Smooth muscle cell (in vitro differentiated cells): Measurements from ENCODE around the gene EEFSEC. TPM values are rescaled to one million over a fixed set of nuclear protein-coding genes. Genes with fewer than 3 reads are reported as not detected.

Experiments
- DNase-seq: peaks from one replicate; lab custom pipeline; 2025; ENCODE audit not compliant: unreplicated experiment; lab: John Stamatoyannopoulos, UW
- H2AFZ ChIP-seq: fragments of 200-600 bp; sonication (generic); 2 replicates; pipeline ENCODE4 v1.6.0; 2016; ENCODE audit warnings: antibody characterized with exemption, low read depth, mild to moderate bottlenecking
- H3F3A ChIP-seq: fragments of 200-600 bp; sonication (generic); 2 replicates; pipeline ENCODE4 v1.6.0; 2017; ENCODE audit warnings: antibody characterized with exemption, low read depth
- H3K27ac ChIP-seq: fragments of 200-600 bp; sonication (generic); 2 replicates; pipeline ENCODE4 v1.5.1; 2016; ENCODE audit warnings: low read depth, mild to moderate bottlenecking
- H3K27me3 ChIP-seq: fragments of 200-600 bp; sonication (generic); 2 replicates; pipeline ENCODE4 v1.6.1; 2016; ENCODE audit warnings: low read depth, mild to moderate bottlenecking
- H3K36me3 ChIP-seq: fragments of 200-600 bp; sonication (generic); 2 replicates; pipeline ENCODE4 v1.5.1; 2016; ENCODE audit warnings: low read depth
- H3K4me1 ChIP-seq: fragments of 200-600 bp; sonication (generic); 2 replicates; pipeline ENCODE4 v1.5.1; 2016; ENCODE audit warnings: low read depth
- H3K4me2 ChIP-seq: fragments of 200-600 bp; sonication (generic); 2 replicates; pipeline ENCODE4 v1.6.0; 2016; ENCODE audit warnings: mild to moderate bottlenecking
- H3K4me3 ChIP-seq: fragments of 200-600 bp; sonication (generic); 2 replicates; pipeline ENCODE4 v1.5.1; 2016; ENCODE audit warnings: mild to moderate bottlenecking
- H3K79me2 ChIP-seq: fragments of 200-600 bp; sonication (generic); 2 replicates; pipeline ENCODE4 v1.6.0; 2016; ENCODE audit warnings: low read depth, mild to moderate bottlenecking
- H3K9ac ChIP-seq: fragments of 200-600 bp; sonication (generic); 2 replicates; pipeline ENCODE4 v1.6.0; 2016; ENCODE audit warnings: low read depth
- H3K9me3 ChIP-seq: fragments of 200-600 bp; sonication (generic); replicated peaks from 2 replicates; pipeline ENCODE4 v1.5.1; 2016; ENCODE audit warnings: low read depth
- H4K20me1 ChIP-seq: fragments of 200-600 bp; sonication (generic); 2 replicates; pipeline ENCODE4 v1.6.0; 2016; ENCODE audit warnings: low read depth
- WGBS: methylation state at CpG from one replicate; pipeline ENCODE4 v1.1.7; 2016; ENCODE audit warnings: low lambda C conversion rate; 5-methylcytosine and 5-hydroxymethylcytosine counted together
- polyA plus RNA-seq: library from polyadenylated mRNA; unstranded; fragments of >200 nt; fragmentation: Nextera tagmentation; extraction: Ambion mirVana; gene quantifications from 2 replicates; pipeline ENCODE4 v1.2.1, GENCODE V29; 2016
- total RNA-seq: library from RNA; depleted of rRNA; stranded (reverse); fragments of >200 nt; gene quantifications from 2 replicates; pipeline ENCODE4 v1.2.3, GENCODE V29; 2014
- TF ChIP-seq, protein P1 (sequence below): fragments of 200-600 bp; sonication (generic); IDR thresholded peaks from 2 replicates; pipeline ENCODE4 v1.5.1; 2017; ENCODE audit warnings: borderline replicate concordance, mild to moderate bottlenecking, antibody characterized with exemption; ENCODE audit not compliant: insufficient read depth, poor library complexity, severe bottlenecking

EEFSEC gene
- total and polyA plus RNA-seq, 2 experiments from 2014 or later = 12.4 to 17.1 TPM

DNA sequence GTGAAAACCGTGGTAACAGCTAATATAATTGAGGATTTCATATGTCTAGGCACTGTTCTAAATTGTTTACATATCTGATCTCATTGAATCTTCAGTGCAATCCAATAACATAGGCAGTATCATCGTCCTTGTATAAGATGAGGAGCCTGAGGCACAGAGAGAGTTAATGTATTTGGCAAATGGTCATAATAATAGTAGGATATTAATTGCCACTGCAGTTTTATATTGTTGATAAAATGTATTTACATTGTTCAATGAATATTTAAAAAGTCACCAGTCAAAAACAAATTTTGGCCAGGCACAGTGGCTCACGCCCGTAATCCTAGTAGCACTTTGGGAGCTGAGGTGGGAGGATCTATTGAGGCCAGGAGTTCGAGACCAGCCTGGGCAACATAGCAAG, 88.5 kb downstream of the EEFSEC start:
- DNase-seq = no peak
- TF ChIP-seq, protein P1, sequence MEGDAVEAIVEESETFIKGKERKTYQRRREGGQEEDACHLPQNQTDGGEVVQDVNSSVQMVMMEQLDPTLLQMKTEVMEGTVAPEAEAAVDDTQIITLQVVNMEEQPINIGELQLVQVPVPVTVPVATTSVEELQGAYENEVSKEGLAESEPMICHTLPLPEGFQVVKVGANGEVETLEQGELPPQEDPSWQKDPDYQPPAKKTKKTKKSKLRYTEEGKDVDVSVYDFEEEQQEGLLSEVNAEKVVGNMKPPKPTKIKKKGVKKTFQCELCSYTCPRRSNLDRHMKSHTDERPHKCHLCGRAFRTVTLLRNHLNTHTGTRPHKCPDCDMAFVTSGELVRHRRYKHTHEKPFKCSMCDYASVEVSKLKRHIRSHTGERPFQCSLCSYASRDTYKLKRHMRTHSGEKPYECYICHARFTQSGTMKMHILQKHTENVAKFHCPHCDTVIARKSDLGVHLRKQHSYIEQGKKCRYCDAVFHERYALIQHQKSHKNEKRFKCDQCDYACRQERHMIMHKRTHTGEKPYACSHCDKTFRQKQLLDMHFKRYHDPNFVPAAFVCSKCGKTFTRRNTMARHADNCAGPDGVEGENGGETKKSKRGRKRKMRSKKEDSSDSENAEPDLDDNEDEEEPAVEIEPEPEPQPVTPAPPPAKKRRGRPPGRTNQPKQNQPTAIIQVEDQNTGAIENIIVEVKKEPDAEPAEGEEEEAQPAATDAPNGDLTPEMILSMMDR = no peak
- H3K79me2 ChIP-seq = no peaks in the 10 kb centered on the region
- H3F3A ChIP-seq = no peaks in the 10 kb centered on the region
- H3K4me1 ChIP-seq = peaks cover 2% of the 10 kb centered on the region
- no peaks in the 10 kb centered on the region for H3K36me3 ChIP-seq
- H3K4me2 ChIP-seq = no peak overlapping the region
- H2AFZ ChIP-seq = no peak overlapping the region
- H3K27me3 ChIP-seq = no peaks in the 10 kb centered on the region
- no peak overlapping the region for H3K4me3 ChIP-seq
- H3K9me3 ChIP-seq = no peaks in the 10 kb centered on the region
- no peak overlapping the region for H3K27ac ChIP-seq
- WGBS = 95% methylated on average over 5 of the region's 5 CpGs
- H4K20me1 ChIP-seq = peaks cover 15% of the 10 kb centered on the region
- no peak overlapping the region for H3K9ac ChIP-seq

DNA sequence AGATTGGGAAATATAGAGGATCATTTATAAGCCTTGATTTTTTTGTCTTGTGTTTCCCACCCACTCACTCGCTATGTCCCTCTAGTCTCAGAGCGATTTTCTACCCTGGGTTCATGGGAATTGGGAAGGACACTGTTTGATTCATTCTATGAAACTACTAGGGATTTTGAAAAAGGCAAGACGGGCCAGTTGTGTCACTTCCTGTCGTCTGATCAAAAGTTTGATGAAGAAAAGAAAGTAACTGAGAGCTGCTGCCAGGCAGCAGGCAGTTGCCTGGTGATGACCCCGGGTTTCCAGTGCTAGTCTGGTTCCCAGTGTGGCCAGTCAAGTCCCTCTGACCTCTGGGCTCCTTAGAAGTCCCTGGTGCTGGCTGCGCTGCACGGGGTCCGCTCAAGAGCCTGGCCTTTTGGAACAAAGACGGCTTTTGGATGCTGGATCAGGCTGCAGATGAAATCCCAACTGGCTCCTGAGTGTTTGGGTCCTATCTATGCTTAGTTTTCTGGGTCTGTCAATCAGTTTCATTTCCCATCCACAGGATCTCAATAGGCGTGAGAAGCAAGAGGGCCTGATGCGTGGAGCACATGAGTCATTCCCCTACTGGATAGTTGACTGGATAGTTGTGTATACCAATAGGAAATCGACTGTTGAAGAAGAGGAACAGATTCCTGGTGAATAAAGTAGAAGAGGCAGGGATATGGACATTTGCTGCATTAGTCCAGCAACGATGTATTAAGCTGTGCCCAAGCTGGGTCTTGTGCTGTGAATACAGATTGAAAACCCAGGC, 89.7 kb downstream of the EEFSEC start:
- no peaks in the 10 kb centered on the region for H3K27me3 ChIP-seq
- H3K4me3 ChIP-seq = no peak overlapping the region
- no peak overlapping the region for H3K9ac ChIP-seq
- H3K27ac ChIP-seq = no peak overlapping the region
- H3K4me1 ChIP-seq = peaks cover 2% of the 10 kb centered on the region
- no peaks in the 10 kb centered on the region for H3K36me3 ChIP-seq
- no peak overlapping the region for H3K4me2 ChIP-seq
- 86% methylated on average over 13 of the region's 13 CpGs for WGBS
- no peak overlapping the region for H2AFZ ChIP-seq
- H4K20me1 ChIP-seq = peaks cover 6% of the 10 kb centered on the region
- DNase-seq = no peak
- TF ChIP-seq, protein P1 = no peak
- no peaks in the 10 kb centered on the region for H3K79me2 ChIP-seq
- H3K9me3 ChIP-seq = no peaks in the 10 kb centered on the region
- no peaks in the 10 kb centered on the region for H3F3A ChIP-seq

DNA sequence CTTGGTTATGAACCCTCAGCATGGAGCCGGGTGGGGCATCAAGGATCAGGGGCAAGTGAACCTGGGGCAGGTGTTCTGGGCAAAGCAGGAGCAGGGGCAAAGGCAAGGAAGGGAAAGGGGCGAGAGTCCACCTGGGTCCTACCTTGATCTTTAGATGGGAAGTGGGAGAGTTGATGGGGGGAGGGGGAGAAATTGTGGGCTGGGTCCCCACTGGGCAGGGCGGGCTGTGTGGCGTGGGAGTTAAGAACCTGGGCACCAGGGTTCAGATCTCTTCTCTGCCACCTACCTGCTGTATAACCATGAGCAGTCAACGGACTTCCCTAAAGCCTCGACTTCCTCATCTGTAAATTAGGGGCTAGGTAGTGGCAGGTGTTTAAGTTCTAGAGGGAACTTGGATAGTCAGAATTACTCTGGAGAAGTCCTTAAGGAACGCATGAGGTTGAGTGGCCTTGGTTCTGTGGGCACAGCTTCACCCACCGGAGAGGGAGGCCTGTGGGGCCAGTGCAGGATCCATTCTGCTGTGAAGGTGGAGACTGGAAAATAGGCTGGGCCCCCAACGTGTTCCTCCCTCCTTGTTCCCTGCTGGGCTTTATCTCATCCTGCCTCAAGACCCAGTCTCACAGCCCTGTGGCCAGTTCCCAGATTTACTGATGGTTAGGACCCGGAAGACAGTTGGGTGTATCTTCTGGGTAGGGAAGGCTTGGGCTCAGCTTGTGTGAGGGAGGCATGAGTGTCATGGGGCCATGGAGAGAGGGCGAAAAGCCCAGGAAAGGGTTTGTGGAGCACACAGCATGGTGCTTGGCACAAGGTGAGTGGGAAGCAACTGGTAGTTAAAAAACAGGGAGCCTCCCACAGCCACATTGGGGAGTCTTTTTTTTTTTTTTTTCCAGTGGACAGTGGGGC, 90.6 kb downstream of the EEFSEC start:
- Histone ChIP-seq H3K4me1 (peaks cover 2% of the 10 kb centered on the region), H3K36me3 (no peaks in the 10 kb centered on the region), H3F3A (no peaks in the 10 kb centered on the region), H3K9ac (no peak overlapping the region), H3K27me3 (no peaks in the 10 kb centered on the region), H3K9me3 (no peaks in the 10 kb centered on the region), H4K20me1 (no peaks in the 10 kb centered on the region), H2AFZ (no peak overlapping the region), H3K27ac (no peak overlapping the region), H3K79me2 (no peaks in the 10 kb centered on the region), H3K4me2 (no peak overlapping the region), H3K4me3 (no peak overlapping the region)
- TF ChIP-seq, protein P1 = no peak
- 87% methylated on average over 10 of the region's 11 CpGs for WGBS
- no peak for DNase-seq
